ENCODE results near the gene SEZ6L. TPM values are rescaled to one million over a fixed set of nuclear protein-coding genes. Genes with fewer than 3 reads are reported as not detected.

SEZ6L gene
- total and polyA plus RNA-seq, 8 donors, result 0.08 to 0.82 (median 0.58) TPM

DNA sequence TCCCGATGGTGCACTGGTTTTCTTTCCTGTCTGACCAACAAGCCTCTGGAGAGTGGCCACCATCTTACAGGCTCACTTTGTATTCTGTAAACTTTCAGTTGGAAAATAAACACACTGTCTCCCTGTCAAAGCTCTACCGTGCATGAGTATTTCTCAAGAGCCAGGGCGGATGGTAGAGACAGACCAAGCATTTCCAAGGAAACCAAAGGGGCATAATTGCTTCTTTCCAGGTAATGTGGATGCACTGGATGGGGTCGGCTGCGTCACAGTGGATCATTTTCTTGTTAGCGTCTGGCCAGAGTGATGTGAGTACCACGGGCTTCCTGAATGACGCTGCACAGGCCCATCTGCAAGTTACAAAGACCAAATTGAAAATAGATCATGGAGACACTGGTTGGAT, 5.1 kb upstream of the SEZ6L start:
- Histone ChIP-seq H3K4me1 (peaks cover 0 to 5% of the 10 kb centered on the region in 2 donors), H3K27me3 (peaks cover 0 to 86% of the 10 kb centered on the region in 2 donors)
- no peak for ATAC-seq

GRCh38 chr22:26168330-26168851, 871 bp upstream of the SEZ6L start:
- Histone ChIP-seq H3K4me1 (peaks cover 0 to 14% of the 10 kb centered on the region in 2 donors), H3K27me3 (peaks cover 18 to 86% of the 10 kb centered on the region in 2 donors), H3K36me3 (no peaks in the 10 kb centered on the region), H3K9me3 (no peaks in the 10 kb centered on the region), H3K4me3 (no peak overlapping the region), H3K27ac (no peak overlapping the region)
- intact Hi-C loops (cut with DNase I), result no loop called here
- no peak for TF ChIP-seq CTCF (IDR thresholded peaks at IDR 0.05)
- ATAC-seq (no peak), DNase-seq (no peak)

More for the DNA sequence above, 5.1 kb upstream of the SEZ6L start:
- DNase-seq, result no peak
- no peak overlapping the region for H3K4me3 ChIP-seq
- no peaks in the 10 kb centered on the region for H3K9me3 ChIP-seq
- intact Hi-C loops (cut with DNase I), result no loop called here
- no peaks in the 10 kb centered on the region for H3K36me3 ChIP-seq
- no peak for TF ChIP-seq CTCF (IDR thresholded peaks at IDR 0.05)
- no peak overlapping the region for H3K27ac ChIP-seq

- intact Hi-C loops (cut with DNase I), result no loop called here
- ATAC-seq (no peak), DNase-seq (peak in 2 of 4 donors; percentile 10 to 22)
- H3K4me1 ChIP-seq, result peaks cover 0 to 14% of the 10 kb centered on the region in 2 donors
- no peaks in the 10 kb centered on the region for H3K36me3 ChIP-seq
- H3K27me3 ChIP-seq, result peaks cover 18 to 92% of the 10 kb centered on the region in 2 donors
- no peak overlapping the region for H3K27ac ChIP-seq
- no peak for TF ChIP-seq CTCF (IDR thresholded peaks at IDR 0.05)
- H3K4me3 ChIP-seq, result peak overlapping the region in 1 of 2 donors; percentile 23
- H3K9me3 ChIP-seq, result no peaks in the 10 kb centered on the region
Observed at GRCh38 chr22:26168939-26169314, 335 bp upstream of the SEZ6L start.

GRCh38 chr22:26170112-26170492, 840 bp downstream of the SEZ6L start:
- no peak for TF ChIP-seq CTCF (IDR thresholded peaks at IDR 0.05)
- ATAC-seq, result no peak
- Histone ChIP-seq H3K9me3 (no peaks in the 10 kb centered on the region), H3K4me1 (peaks cover 0 to 14% of the 10 kb centered on the region in 2 donors), H3K27ac (no peak overlapping the region), H3K27me3 (peaks cover 18 to 100% of the 10 kb centered on the region in 2 donors), H3K36me3 (no peaks in the 10 kb centered on the region), H3K4me3 (peak overlapping the region in 1 of 2 donors; percentile 23)
- intact Hi-C loops (cut with DNase I), result no loop called here
- DNase-seq, result no peak

- H3K4me1 ChIP-seq, result peaks cover 0 to 14% of the 10 kb centered on the region in 2 donors
- intact Hi-C loops (cut with DNase I), result no loop called here
- H3K36me3 ChIP-seq, result no peaks in the 10 kb centered on the region
- no peaks in the 10 kb centered on the region for H3K9me3 ChIP-seq
- no peak overlapping the region for H3K4me3 ChIP-seq
- peaks cover 18 to 98% of the 10 kb centered on the region in 2 donors for H3K27me3 ChIP-seq
- TF ChIP-seq CTCF (IDR thresholded peaks at IDR 0.05), result no peak
- no peak overlapping the region for H3K27ac ChIP-seq
- no peak for ATAC-seq
- DNase-seq, result peak in 1 of 4 donors; percentile 16
Observed at GRCh38 chr22:26170795-26171580, 1.7 kb downstream of the SEZ6L start.
